ENCODE measurements around the gene RNF212.

DNA sequence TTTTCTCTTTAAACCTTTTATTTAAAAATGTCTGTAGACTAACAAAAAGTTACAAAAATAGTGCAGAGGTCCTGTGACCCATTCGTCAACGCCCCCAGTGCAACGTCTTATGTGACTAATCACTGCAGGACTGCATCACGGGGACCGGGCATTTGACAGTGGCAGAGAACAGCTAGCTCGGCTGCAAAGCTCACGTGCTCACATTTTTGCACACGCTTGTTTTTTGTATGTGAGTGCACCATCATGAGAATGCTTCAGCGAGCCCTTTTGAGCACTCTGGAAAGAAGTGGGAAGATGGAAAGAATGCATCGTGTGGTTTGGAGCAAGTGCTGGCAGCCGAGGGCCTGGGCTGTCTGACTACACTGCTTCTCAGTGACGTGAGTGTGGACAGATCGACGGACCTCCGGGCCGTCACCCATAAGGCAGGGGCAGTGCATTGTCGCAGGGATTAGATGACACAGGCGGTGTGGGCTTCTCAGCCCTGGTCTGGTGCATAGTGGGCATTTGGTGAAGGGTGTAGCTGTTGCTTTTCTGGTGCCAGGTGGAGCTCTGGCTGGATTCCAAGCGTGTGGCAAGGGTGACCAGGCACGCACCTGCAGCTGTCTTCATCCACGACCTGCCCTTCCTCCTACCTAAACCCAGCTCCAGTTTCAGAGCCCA, 41.3 kb upstream of the RNF212 start:
- no peak for TF ChIP-seq EZH2 (IDR thresholded peaks at IDR 0.05; ENCODE audit: insufficient read depth, poor library complexity, severe bottlenecking)
- TF ChIP-seq EZH2phosphoT487 (IDR thresholded peaks at IDR 0.05; ENCODE audit: insufficient read depth, low read depth), result no peak

Measured in GM23248 (cell line).